Ovary (tissue), 9 donors: ENCODE data around the gene OBI1. TPM values are rescaled to one million over a fixed set of nuclear protein-coding genes. Genes with fewer than 3 reads are reported as not detected.

Experiments used
- DNase-seq, 5 donors: peaks; one replicate each; pipeline ENCODE4 v3.0.0-alpha.2; 2019 to 2020
- H3K27ac ChIP-seq, 2 donors: fragments of 200-600 bp; one replicate each; pipeline versions ENCODE4 v1.5.1 to v1.8.0; 2019 to 2022
- H3K27me3 ChIP-seq: fragments of 200-600 bp; one replicate; pipeline ENCODE4 v1.8.0; 2022
- H3K36me3 ChIP-seq: fragments of 200-600 bp; sonication (generic); one replicate; pipeline ENCODE4 v1.5.1; 2019
- H3K4me1 ChIP-seq: one replicate; pipeline ENCODE4 v1.8.1; 2013; ENCODE audit warnings: mild to moderate bottlenecking, moderate library complexity; ENCODE audit not compliant: insufficient read depth
- H3K4me3 ChIP-seq: fragments of 200-600 bp; sonication (generic); one replicate; pipeline ENCODE4 v1.5.1; 2017
- H3K9me3 ChIP-seq, 2 donors: fragments of 200-600 bp in 1 of 2; sonication (generic) in 1 of 2; one replicate each; pipeline versions ENCODE4 v1.5.1 to v1.8.1; 2013 to 2019; ENCODE audit warnings: mild to moderate bottlenecking in 1 of 2, moderate library complexity in 1 of 2
- CTCF ChIP-seq, 3 donors: fragments of 450-650 bp in 2 of 3; fragments of 200-600 bp in 1 of 3; IDR thresholded peaks; one replicate each; pipeline versions ENCODE4 v1.5.1 to v1.8.0; 2016 to 2022; ENCODE audit warnings: antibody characterized with exemption in 3 of 3, mild to moderate bottlenecking in 1 of 3
- EP300 ChIP-seq: sonication (generic); formaldehyde crosslinking; IDR thresholded peaks from one replicate; pipeline ENCODE4 v1.6.1; 2017; ENCODE audit warnings: antibody characterized with exemption
- POLR2A ChIP-seq: fragments of 450-650 bp; IDR thresholded peaks from one replicate; pipeline ENCODE4 v1.6.1; 2017; ENCODE audit warnings: antibody characterized with exemption, mild to moderate bottlenecking, moderate library complexity
- WGBS, 3 donors: extraction: QIAGEN DNeasy Blood & Tissue Kit in 1 of 3; methylation state at CpG; one replicate each; pipeline versions ENCODE4 v1.1.5 to v1.1.7; 2013 to 2017; 5-methylcytosine and 5-hydroxymethylcytosine counted together
- intact Hi-C, 4 donors: fragments of 100-400 bp; cut with DNase I; formaldehyde crosslinking; loops; one replicate each; pipeline versions ENCODE4 v1.11.0 to v1.15.1; 2022 to 2023
- polyA plus RNA-seq, 2 donors: library from polyadenylated mRNA; stranded (reverse); fragments of 200-250 nt in 1 of 2; fragments of 350-450 nt in 1 of 2; fragmentation: Illumina TruSeq in 1 of 2; extraction: RNeasy Lipid Tissue Mini Kit (QIAGEN cat#74804) in 1 of 2; gene quantifications; one replicate each; pipeline ENCODE4 v1.2.3, GENCODE V29; 2013 to 2014
- total RNA-seq, 7 donors: library from RNA; depleted of rRNA in 2 of 7; stranded (reverse); fragments of >200 nt in 2 of 7; fragmentation: NEBNext Ultra II Directional in 3 of 7; extraction: Animal tissue kit (Norgen Biotek cat#: 25700) in 3 of 7; gene quantifications; one replicate each; pipeline versions ENCODE4 v1.1.0 to v1.2.4, GENCODE V29; 2016 to 2023
- donor health status: DM: no; HTN: no; CAD: no; lungs with moderate emphysema.
- donor health status: DM: no; HTN: no; CAD: no.
- donor health status: Bipolar disorder and iron deficiency.
- donor health status: DM: yes; HTN: yes; CAD: no.
- donor health status: DM: no; HTN: no; CAD: no.
- donor health status: DM: yes; HTN: yes; CAD: no.

Gene OBI1
- total and polyA plus RNA-seq, 9 donors, result 6.5 to 14.0 (median 10.0) TPM

GRCh38 chr13:78679329-78679728, 20.4 kb upstream of the OBI1 start:
- no peaks in the 10 kb centered on the region for H3K4me1 ChIP-seq
- H3K36me3 ChIP-seq, result no peaks in the 10 kb centered on the region
- WGBS, 3 donors, result 2 to 9% (median 4%) methylated on average over 1 of the region's 1 CpG
- H3K4me3 ChIP-seq, result no peak overlapping the region
- TF ChIP-seq CTCF (IDR thresholded peaks at IDR 0.05), result no peak
- no peaks in the 10 kb centered on the region for H3K27me3 ChIP-seq
- intact Hi-C loops, result no loop called here
- H3K27ac ChIP-seq, result no peak overlapping the region
- no peaks in the 10 kb centered on the region for H3K9me3 ChIP-seq
- DNase-seq, result no peak

- H3K27ac ChIP-seq, result no peak overlapping the region
- TF ChIP-seq EP300 (no peak), CTCF (IDR thresholded peaks at IDR 0.05) (no peak), POLR2A (no peak)
- H3K27me3 ChIP-seq, result no peaks in the 10 kb centered on the region
- H3K9me3 ChIP-seq, result no peaks in the 10 kb centered on the region
- intact Hi-C loops, result no loop called here
- H3K4me3 ChIP-seq, result no peak overlapping the region
- DNase-seq, result no peak
- WGBS, 3 donors, result 60 to 66% (median 62%) methylated on average over 3 of the region's 3 CpGs
- no peaks in the 10 kb centered on the region for H3K4me1 ChIP-seq
- no peaks in the 10 kb centered on the region for H3K36me3 ChIP-seq
Observed at GRCh38 chr13:78675112-78675511, 16.2 kb upstream of the OBI1 start.

- no peak overlapping the region for H3K27ac ChIP-seq
- H3K36me3 ChIP-seq, result no peaks in the 10 kb centered on the region
- H3K9me3 ChIP-seq, result no peaks in the 10 kb centered on the region
- no peak for DNase-seq
- intact Hi-C loops, result no loop called here
- 4 to 32% (median 13%) methylated on average over 1 of the region's 1 CpG for WGBS, 3 donors
- TF ChIP-seq POLR2A (no peak), EP300 (no peak), CTCF (IDR thresholded peaks at IDR 0.05) (no peak)
- no peak overlapping the region for H3K4me3 ChIP-seq
- H3K4me1 ChIP-seq, result no peaks in the 10 kb centered on the region
- no peaks in the 10 kb centered on the region for H3K27me3 ChIP-seq
Observed at GRCh38 chr13:78674638-78675037, 15.7 kb upstream of the OBI1 start.

GRCh38 chr13:78662467-78662866, 3.5 kb upstream of the OBI1 start:
- 84 to 92% (median 88%) methylated on average over 2 of the region's 2 CpGs for WGBS, 3 donors
- TF ChIP-seq EP300 (no peak), POLR2A (no peak), CTCF (IDR thresholded peaks at IDR 0.05) (no peak)
- intact Hi-C loops, result no loop called here

GRCh38 chr13:78660495-78660857, 1.5 kb upstream of the OBI1 start:
- DNase-seq, result no peak
- H3K4me1 ChIP-seq, result peaks cover 6% of the 10 kb centered on the region
- WGBS, 3 donors, result 69 to 84% (median 75%) methylated on average over 4 of the region's 4 CpGs
- H3K4me3 ChIP-seq, result peak overlapping the region; percentile 93
- intact Hi-C loops, result no loop called here
- TF ChIP-seq POLR2A (no peak), CTCF (IDR thresholded peaks at IDR 0.05) (no peak), EP300 (no peak)
- no peaks in the 10 kb centered on the region for H3K27me3 ChIP-seq
- no peaks in the 10 kb centered on the region for H3K36me3 ChIP-seq
- H3K9me3 ChIP-seq, result no peaks in the 10 kb centered on the region
- no peak overlapping the region for H3K27ac ChIP-seq

More at GRCh38 chr13:78662467-78662866, 3.5 kb upstream of the OBI1 start:
- H3K4me3 ChIP-seq, result no peak overlapping the region
- no peaks in the 10 kb centered on the region for H3K27me3 ChIP-seq
- H3K27ac ChIP-seq, result no peak overlapping the region
- peaks cover 6% of the 10 kb centered on the region for H3K4me1 ChIP-seq
- no peaks in the 10 kb centered on the region for H3K36me3 ChIP-seq
- DNase-seq, result no peak
- H3K9me3 ChIP-seq, result no peaks in the 10 kb centered on the region
